Non-pigmented ciliary epithelial cell (primary cell): Measurements from ENCODE around the gene DNAI4.
"Not testable (repeated sequence)": the region's sequence is repeated elsewhere in the genome, so short reads cannot be mapped to it uniquely, and the experiment has no call there.

ENCODE experiments used
- DNase-seq: peaks from one replicate; pipeline ENCODE4 v3.0.0-alpha.2; 2010; ENCODE audit warnings: low read depth

The DNAI4 gene, protein sequence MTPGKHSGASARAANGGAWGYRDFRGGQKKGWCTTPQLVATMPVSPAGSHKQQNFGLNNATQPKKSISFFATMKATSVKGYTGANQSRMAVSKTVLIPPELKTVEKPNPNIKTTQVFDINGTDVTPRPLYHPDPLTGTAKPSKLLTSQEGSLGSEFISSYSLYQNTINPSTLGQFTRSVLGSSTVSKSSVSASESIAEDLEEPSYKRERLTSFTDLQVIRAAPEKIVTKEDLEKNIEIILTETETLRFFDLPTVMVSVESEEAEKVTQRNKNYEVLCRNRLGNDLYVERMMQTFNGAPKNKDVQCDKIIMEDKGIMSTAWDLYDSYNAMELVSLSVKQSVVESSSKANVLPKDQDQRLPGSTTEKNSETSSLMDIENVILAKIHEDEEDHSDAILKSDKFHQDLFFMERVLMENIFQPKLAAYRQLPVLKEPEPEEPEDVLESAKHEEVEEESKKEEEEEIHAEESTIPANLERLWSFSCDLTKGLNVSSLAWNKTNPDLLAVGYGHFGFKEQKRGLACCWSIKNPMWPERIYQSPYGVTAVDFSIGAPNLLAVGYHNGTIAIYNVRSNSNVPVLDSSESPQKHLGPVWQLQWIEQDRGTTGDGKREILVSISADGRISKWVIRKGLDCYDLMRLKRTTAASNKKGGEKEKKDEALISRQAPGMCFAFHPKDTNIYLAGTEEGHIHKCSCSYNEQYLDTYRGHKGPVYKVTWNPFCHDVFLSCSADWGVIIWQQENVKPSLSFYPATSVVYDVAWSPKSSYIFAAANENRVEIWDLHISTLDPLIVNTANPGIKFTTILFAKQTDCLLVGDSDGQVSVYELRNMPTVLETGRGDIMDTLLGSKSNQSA

GRCh38 chr1:66924756-66925557 lies at the start of gene DNAI4, which contains the start of gene MIER1:
Gene DNAI4, minus strand, starts transcription at chr1:66924856. Its CDS starts 25 bp downstream, at chr1:66924831.
Gene MIER1, plus strand, starts transcription at chr1:66924990. Its CDS starts 39 bp downstream, at chr1:66925029.
- peak; percentile 88 for DNase-seq

- DNase-seq: no peak
Observed at GRCh38 chr1:66968574-66968973, 43.9 kb upstream of the DNAI4 start.

DNA sequence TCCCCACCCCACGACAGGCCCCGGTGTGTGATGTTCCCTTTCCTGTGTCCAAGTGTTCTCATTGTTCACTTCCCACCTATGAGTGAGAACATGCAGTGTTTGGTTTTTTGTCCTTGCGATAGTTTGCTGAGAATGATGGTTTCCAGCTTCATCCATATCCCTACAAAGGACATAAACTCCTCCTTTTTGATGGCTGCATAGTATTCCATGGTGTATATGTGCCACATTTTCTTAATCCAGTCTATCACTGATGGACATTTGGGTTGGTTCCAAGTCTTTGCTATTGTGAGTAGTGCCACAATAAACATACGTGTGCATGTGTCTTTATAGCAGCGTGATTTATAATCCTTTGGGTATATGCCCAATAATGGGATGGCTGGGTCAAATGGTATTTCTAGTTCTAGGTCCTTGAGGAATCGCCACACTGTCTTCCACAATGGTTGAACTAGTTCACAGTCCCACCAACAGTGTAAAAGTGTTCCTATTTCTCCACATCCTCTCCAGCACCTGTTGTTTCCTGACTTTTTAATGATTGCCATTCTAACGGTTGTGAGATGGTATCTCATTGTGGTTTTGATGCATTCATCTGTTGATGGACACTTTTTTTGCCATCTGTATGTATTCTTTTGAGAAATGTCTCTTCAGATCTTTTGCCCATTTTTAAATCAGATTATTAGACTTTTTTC lies 41.7 kb upstream of the DNAI4 start:
- not testable (repeated sequence) for DNase-seq

DNA sequence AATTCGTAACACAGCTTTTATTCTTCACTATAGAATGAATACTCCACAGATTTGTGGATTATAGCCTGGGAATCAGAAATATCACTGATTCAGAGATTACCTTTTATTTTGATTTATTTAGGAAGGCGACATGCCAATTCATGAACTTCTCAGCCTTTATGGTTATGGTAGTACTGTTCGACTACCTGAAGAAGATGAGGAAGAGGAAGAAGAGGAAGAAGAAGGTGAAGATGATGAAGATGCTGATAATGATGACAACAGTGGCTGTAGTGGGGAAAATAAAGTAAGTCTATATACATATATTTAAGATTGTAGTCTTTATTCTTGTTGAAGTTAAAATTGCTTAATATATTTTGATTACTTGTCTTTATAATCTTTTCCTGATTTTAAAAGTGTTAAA lies 33.3 kb upstream of the DNAI4 start:
- DNase-seq: no peak

DNA sequence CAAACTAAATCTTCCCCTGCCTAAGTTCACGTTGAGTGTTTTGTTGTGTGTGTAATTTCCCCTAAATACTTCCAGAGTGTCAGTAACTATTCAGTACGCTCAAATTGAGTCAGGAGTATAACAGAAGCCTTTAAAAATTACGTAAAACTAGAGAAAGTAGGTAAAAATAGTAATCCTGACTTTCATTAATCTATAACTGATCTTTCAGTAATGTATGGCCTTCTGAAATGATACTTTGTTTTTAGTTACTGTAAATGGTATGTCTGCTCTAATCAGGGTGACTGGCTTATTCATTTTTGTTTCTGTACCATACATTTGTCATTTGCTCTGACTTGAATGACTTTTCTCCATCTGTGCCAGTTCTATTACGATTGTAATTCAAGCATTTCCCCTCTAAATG lies 29.6 kb upstream of the DNAI4 start:
- no peak for DNase-seq

DNA sequence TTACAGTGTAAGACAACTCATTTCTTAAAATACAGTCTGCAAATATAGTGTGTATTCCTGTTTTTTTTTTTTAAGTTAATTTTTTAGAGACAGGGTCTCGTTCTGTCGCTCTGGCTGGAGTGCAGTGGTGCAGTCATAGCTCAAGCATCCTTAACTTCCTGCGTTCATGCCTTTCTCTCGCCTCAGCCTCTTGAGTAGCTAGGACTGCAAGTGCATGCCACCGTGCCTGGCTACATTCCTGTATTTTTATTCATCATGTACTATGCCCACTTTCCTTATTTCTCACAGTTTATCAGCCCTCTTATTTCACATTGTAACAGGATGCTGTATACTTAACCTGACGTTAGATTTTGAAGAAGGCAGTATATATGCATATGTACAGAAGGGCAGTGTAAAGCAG lies 26.9 kb upstream of the DNAI4 start:
- DNase-seq: peak; percentile 87

DNA sequence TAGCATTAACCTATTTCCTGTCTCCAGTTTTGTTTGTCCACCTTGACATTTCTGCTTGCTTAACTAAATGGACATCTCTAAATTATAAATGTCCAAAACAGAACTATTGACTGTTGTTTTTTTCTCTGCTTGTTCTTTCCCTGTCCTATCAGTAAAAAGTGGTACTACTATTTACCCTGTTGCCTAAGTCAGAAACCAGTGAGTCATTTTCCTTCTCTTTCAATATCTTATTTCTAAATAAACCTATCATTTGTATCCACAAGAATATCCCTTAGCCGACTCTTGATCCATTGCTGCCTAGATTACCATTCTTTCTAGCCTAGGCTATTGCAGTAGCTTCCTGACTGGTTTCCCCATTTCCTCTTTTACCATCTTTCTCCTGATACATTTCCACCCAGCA lies 22.6 kb upstream of the DNAI4 start:
- DNase-seq: no peak

DNA sequence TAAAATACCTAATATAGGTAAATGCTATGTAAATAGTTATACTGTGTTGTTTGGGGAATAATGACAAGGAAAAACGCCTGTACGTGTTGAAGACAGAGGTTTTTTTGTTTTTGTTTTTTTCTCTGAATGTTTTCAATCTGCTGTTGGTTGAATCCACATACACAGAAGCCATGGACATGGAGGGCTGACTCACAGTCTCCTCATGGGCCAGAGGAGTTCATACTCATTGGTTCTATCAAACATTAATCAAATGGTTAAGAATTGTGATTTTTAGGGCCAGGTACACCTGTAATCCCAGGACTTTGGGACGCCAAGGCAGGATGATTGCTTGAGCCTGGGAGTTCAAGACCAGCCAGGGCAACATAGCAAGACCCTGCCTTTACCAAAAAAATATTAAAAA lies 20.7 kb upstream of the DNAI4 start:
- no peak for DNase-seq

DNA sequence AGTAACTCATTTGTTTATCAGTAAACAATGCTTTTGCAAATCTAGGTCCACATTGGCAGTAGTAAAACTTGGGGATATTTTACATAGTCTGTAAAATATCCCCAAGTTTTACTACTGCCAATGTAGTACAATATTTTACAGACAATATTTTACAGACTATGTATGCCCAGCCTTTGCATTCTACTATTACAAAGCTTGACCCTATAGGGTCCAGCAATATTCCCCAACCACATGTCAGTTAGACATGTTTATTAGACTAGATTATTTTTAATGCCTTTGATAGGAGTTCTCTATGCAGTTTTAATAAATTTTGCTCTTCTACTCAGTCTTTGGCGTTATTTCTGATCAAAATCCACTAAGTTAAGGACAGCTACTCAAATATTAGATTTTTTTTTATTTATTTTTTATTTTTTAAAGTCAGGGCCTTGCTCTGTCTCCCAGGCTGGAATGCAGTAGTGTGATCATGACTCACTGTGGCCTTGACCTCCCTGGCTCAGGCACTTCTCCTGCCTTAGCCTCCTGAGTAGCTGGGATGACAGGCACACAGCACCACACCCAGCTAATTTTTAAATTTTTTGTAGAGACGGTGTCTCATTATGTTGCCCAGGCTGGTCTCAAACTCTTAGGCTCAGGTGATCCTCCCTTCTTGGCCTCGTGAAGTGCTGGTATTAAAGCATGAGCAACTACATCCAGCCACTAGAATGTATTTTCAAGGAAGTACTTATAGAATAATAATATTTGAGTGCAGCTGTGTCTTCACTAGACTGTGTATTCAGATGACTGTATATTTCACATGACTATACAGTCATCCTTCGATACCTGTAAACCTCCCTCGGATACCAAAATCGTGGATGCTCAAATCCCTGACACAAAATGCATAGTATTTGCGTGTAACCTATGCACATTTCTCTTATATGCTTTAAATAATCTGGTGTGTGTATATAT lies 19.9 kb upstream of the DNAI4 start:
- DNase-seq: peak; percentile 57

DNA sequence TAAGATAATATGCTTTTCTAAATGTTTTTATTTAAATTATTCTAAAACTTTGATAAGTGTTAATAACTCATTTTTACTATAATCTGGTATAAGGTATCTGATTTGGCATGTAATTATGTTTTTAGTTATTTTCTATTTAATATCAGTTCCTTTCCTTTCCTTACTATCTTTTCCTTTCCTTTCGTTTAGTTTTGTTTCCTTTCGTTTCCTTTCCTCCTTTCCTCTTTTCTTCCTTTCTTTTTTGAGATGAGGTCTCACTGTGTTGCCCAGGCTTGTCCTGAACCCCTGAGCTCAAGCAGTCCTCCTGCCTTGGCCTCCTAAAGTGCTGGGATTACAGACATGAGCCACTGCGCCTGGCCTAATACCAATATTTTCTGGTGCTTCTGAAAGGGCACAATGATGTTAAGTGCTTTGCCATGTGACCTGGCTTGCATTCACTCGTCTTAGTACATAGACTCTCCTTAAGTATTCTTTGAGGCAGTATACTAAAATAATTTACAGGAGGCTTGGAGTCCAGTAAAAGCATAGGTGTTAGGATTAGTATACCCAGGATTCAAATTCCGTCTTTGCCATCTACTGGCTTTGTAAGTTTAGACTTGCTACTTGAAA lies 18.8 kb upstream of the DNAI4 start:
- no peak for DNase-seq

DNA sequence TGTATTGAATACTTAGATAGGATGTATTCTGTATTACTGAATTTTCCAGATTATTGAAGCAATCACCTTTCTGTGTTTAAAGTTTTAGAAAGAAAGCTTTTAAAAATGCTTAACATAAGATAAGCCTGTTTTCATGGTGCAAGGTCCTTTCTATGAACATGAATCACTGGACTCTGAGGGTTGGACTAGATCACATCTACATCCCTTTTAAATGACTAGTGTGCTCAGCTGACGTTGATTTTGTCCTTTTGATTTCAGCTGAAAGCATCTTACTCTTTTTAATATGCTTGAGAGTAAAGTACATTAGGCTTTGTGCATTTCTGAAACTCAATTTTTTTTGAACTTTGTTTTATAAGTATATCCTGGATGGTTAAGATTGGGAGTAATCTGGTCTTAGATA lies 16.3 kb upstream of the DNAI4 start:
- peak; percentile 60 for DNase-seq

GRCh38 chr1:66938613-66939012 lies 14.0 kb upstream of the DNAI4 start:
- no peak for DNase-seq

DNA sequence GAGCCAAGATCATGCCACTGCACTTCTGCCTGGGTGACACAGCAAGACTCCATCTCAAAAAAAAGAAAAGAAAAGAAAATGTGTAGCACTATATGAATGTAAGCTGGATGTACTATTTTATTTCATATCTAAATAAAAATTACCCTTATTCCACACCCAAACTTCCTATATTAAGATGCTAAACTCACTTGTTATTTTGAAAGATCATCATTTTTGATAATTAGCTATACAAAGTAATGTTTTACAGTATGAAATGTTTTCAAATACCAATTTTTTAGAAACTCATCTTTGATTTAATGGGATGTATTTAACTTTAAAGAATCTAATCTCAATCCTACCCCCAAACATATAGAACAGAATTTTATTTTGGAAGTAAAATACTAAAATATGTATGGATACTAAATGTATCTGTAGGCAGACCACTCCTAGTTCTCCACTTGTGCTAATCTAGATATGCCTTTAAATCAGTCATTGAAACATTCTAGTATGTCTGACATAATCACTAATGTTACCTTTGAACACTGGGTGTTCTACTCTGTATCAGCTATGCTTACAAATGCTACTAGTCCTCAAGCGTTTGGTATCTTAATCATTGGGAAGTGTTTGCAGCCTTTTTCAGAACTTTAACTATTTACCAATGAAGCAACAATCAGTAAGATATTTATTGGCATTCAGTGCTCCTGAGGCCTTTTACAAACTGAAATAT lies 13.0 kb upstream of the DNAI4 start:
- DNase-seq: no peak

- DNase-seq: no peak
Observed at GRCh38 chr1:66933887-66934700, 9.4 kb upstream of the DNAI4 start.

GRCh38 chr1:66932291-66932690 lies 7.6 kb upstream of the DNAI4 start:
- no peak for DNase-seq

DNA sequence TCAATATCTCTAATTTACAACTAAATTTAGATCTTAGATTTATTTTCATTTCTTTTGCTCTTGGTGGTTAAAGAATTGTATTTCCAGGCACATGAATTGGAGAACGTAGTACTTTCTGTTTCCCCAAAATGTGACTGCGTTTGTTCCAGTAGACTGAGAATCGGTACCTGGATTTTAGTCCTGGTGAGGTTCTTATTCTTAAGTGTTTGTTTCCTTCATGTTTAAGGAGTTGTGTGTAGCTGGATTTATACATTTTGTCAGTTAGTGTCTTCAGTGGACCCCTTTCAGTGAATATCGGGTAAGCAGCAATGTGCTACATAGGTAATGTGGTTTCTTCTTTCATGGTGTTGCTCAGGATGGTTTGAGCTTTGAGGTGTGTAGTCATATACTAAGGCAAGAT lies 6.9 kb upstream of the DNAI4 start:
- no peak for DNase-seq

- no peak for DNase-seq
Observed at GRCh38 chr1:66930823-66931174, 6.1 kb upstream of the DNAI4 start.

- peak; percentile 37 for DNase-seq
Observed at GRCh38 chr1:66929999-66930822, 5.6 kb upstream of the DNAI4 start.
